ENCODE results near the gene USP8.

Gene USP8

DNA sequence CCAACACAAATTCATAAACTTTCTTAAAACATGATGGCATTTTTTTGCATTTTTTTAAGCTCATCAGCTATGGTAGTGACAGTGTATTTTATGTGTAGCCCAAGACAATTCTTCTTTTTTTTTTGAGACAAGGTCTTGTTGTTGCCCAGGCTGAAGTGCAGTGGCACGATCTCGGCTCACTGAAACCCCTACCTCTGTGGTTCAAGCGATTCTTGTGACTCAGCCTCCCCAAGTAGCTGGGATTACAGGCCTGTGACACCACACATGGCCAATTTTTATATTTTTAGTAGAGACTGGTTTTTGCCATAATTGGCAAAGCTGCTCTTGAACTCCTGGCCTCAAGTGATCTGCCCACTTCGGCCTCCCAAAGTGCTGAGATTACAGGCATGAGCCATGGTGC, 139.6 kb downstream of the USP8 start:
- Histone ChIP-seq H3K36me3 (ENCODE audit: insufficient read depth, low read length) (peaks cover 41% of the 10 kb centered on the region), H3K9me3 (ENCODE audit: low read depth, low read length) (no peaks in the 10 kb centered on the region), H3K4me3 (no peak overlapping the region), H3K27ac (no peak overlapping the region), H3K9ac (ENCODE audit: insufficient read length) (no peak overlapping the region)
- TF ChIP-seq EZH2 (IDR thresholded peaks at IDR 0.05) (no peak), FOXP2 (optimal IDR thresholded peaks at IDR 0.05; ENCODE audit: control extremely low read depth, extremely low read length, insufficient read depth) (no peak), POLR2AphosphoS5 (IDR thresholded peaks at IDR 0.05; ENCODE audit: borderline replicate concordance, low read depth, low read length) (no peak)
- no peak for DNase-seq (ENCODE audit: low read depth, low spot score)

Data from SK-N-MC (cell line).